ENCODE measurements around the gene CENPO.
A peak's percentile ranks its signal among the peaks of the same experiment; 100 is the strongest.
"Not testable (repeated sequence)": the region's sequence is repeated elsewhere in the genome, so short reads cannot be mapped to it uniquely, and the experiment has no call there.

The CENPO gene

GRCh38 chr2:24788816-24789215 is 4.4 kb upstream of the CENPO start:
- DNase-seq = no peak

- DNase-seq = no peak
Observed at GRCh38 chr2:24791452-24791851, 1.8 kb upstream of the CENPO start.

GRCh38 chr2:24792542-24792873 is 717 bp upstream of the CENPO start:
- no peak for DNase-seq

GRCh38 chr2:24793761-24794435 is 673 bp downstream of the CENPO start:
- DNase-seq = no peak

GRCh38 chr2:24797644-24798043 is 4.4 kb downstream of the CENPO start:
- no peak for DNase-seq

- not testable (repeated sequence) for DNase-seq
Observed at GRCh38 chr2:24800487-24800886, 7.3 kb downstream of the CENPO start.

- not testable (repeated sequence) for DNase-seq
Observed at GRCh38 chr2:24805811-24806660, 12.8 kb downstream of the CENPO start.

GRCh38 chr2:24806661-24807036 is 13.4 kb downstream of the CENPO start:
- no peak for DNase-seq

GRCh38 chr2:24809316-24810007 is 16.2 kb downstream of the CENPO start:
- no peak for DNase-seq

GRCh38 chr2:24813691-24814137 is 20.5 kb downstream of the CENPO start:
- peak in 4 of 14 donors; percentile 12 to 55 (median 31) for DNase-seq

- no peak for DNase-seq
Observed at GRCh38 chr2:24814516-24814915, 21.3 kb downstream of the CENPO start.

- DNase-seq = no peak
Observed at GRCh38 chr2:24815171-24815570, 21.9 kb downstream of the CENPO start.

GRCh38 chr2:24816404-24816803 is 23.2 kb downstream of the CENPO start:
- DNase-seq = no peak

- no peak for DNase-seq
Observed at GRCh38 chr2:24816884-24817283, 23.7 kb downstream of the CENPO start.

- DNase-seq = no peak
Observed at GRCh38 chr2:24818721-24819167, 25.5 kb downstream of the CENPO start.

- no peak for DNase-seq
Observed at GRCh38 chr2:24819442-24820174, 26.4 kb downstream of the CENPO start.

GRCh38 chr2:24820175-24820513 is 26.9 kb downstream of the CENPO start:
- DNase-seq = no peak

- no peak for DNase-seq
Observed at GRCh38 chr2:24820598-24821432, 27.6 kb downstream of the CENPO start.

- DNase-seq = no peak
Observed at GRCh38 chr2:24821433-24821891, 28.2 kb downstream of the CENPO start.

GRCh38 chr2:24822049-24822706 is 29.0 kb downstream of the CENPO start:
- peak in 1 of 14 donors; percentile 19 for DNase-seq

- DNase-seq = no peak
Observed at GRCh38 chr2:24824071-24824588, 30.9 kb downstream of the CENPO start.

Data from C1 segment of cervical spinal cord (tissue), 14 donors.